Measurements from ENCODE around the gene UTS2B. TPM values are rescaled to one million over a fixed set of nuclear protein-coding genes. Genes with fewer than 3 reads are reported as not detected.

The UTS2B gene
- total RNA-seq, result under 1 TPM in 1 of 2 donors, not detected in 1; 0.81 TPM

GRCh38 chr3:191329654-191330529 is at the start of gene UTS2B:
UTS2B (minus strand) TSS chr3:191330526; CDS start chr3:191282189, 48,337 bp downstream.
- H3K4me3 ChIP-seq, result peak within 1 kb of the TSS; percentile 98
- no peaks in the 10 kb centered on the region for H3K9me3 ChIP-seq
- ATAC-seq (ENCODE audit: insufficient number of reproducible peaks, low FRiP score, low read depth) (peak; percentile 46), DNase-seq (ENCODE audit: low spot score) (no peak)
- H3K27ac ChIP-seq, result peak within 1 kb of the TSS; percentile 89 to 99
- no peaks in the 10 kb centered on the region for H3K36me3 ChIP-seq
- H3K4me1 ChIP-seq (ENCODE audit: control insufficient read depth in 1 of 2, low read depth in 2 of 2), result peaks cover 33 to 48% of the 10 kb centered on the region in 2 donors
- no peak for TF ChIP-seq CTCF (IDR thresholded peaks at IDR 0.05)
- no peaks in the 10 kb centered on the region for H3K27me3 ChIP-seq (replicated peaks; ENCODE audit: insufficient read depth)

- TF ChIP-seq CTCF (IDR thresholded peaks at IDR 0.05), result no peak
- Histone ChIP-seq H3K4me1 (ENCODE audit: control insufficient read depth in 1 of 2, low read depth in 2 of 2) (peaks cover 8 to 9% of the 10 kb centered on the region in 2 donors), H3K27ac (no peak overlapping the region), H3K36me3 (peaks cover 6% of the 10 kb centered on the region), H3K4me3 (no peak overlapping the region), H3K9me3 (no peaks in the 10 kb centered on the region), H3K27me3 (replicated peaks; ENCODE audit: insufficient read depth) (no peaks in the 10 kb centered on the region)
- ATAC-seq (ENCODE audit: insufficient number of reproducible peaks, low FRiP score, low read depth) (no peak), DNase-seq (ENCODE audit: low spot score) (no peak)
Observed at GRCh38 chr3:191380001-191380400, 49.7 kb upstream of the UTS2B start.

GRCh38 chr3:191379446-191379845 is 49.1 kb upstream of the UTS2B start:
- no peaks in the 10 kb centered on the region for H3K27me3 ChIP-seq (replicated peaks; ENCODE audit: insufficient read depth)
- H3K4me1 ChIP-seq (ENCODE audit: control insufficient read depth in 1 of 2, low read depth in 2 of 2), result peaks cover 8 to 9% of the 10 kb centered on the region in 2 donors
- H3K36me3 ChIP-seq, result peaks cover 6% of the 10 kb centered on the region
- TF ChIP-seq CTCF (IDR thresholded peaks at IDR 0.05), result no peak
- ATAC-seq (ENCODE audit: insufficient number of reproducible peaks, low FRiP score, low read depth) (no peak), DNase-seq (ENCODE audit: low spot score) (no peak)
- no peak overlapping the region for H3K27ac ChIP-seq
- H3K4me3 ChIP-seq, result no peak overlapping the region
- H3K9me3 ChIP-seq, result no peaks in the 10 kb centered on the region

- H3K27me3 ChIP-seq (replicated peaks; ENCODE audit: insufficient read depth), result no peaks in the 10 kb centered on the region
- peaks cover 6% of the 10 kb centered on the region for H3K36me3 ChIP-seq
- TF ChIP-seq CTCF (IDR thresholded peaks at IDR 0.05), result no peak
- ATAC-seq (ENCODE audit: insufficient number of reproducible peaks, low FRiP score, low read depth) (no peak), DNase-seq (ENCODE audit: low spot score) (no peak)
- no peak overlapping the region for H3K27ac ChIP-seq
- no peaks in the 10 kb centered on the region for H3K9me3 ChIP-seq
- no peak overlapping the region for H3K4me3 ChIP-seq
- H3K4me1 ChIP-seq (ENCODE audit: control insufficient read depth in 1 of 2, low read depth in 2 of 2), result peaks cover 8 to 9% of the 10 kb centered on the region in 2 donors
Observed at GRCh38 chr3:191378142-191378812, 48.0 kb upstream of the UTS2B start.

- DNase-seq (ENCODE audit: low spot score) (no peak), ATAC-seq (ENCODE audit: insufficient number of reproducible peaks, low FRiP score, low read depth) (no peak)
- Histone ChIP-seq H3K4me3 (no peak overlapping the region), H3K27ac (peak overlapping the region in 1 of 2 donors; percentile 25), H3K9me3 (no peaks in the 10 kb centered on the region), H3K27me3 (replicated peaks; ENCODE audit: insufficient read depth) (no peaks in the 10 kb centered on the region), H3K4me1 (ENCODE audit: control insufficient read depth in 1 of 2, low read depth in 2 of 2) (peaks cover 8 to 9% of the 10 kb centered on the region in 2 donors), H3K36me3 (peaks cover 5% of the 10 kb centered on the region)
- TF ChIP-seq CTCF (IDR thresholded peaks at IDR 0.05), result no peak
Observed at GRCh38 chr3:191376516-191377141, 46.3 kb upstream of the UTS2B start.
